ENCODE measurements around the gene SETD3. TPM values are rescaled to one million over a fixed set of nuclear protein-coding genes. Genes with fewer than 3 reads are reported as not detected.
A peak's percentile ranks its signal among the peaks of the same experiment; 100 is the strongest.

SETD3 gene
- total and polyA plus RNA-seq, 2 experiments from 2014 or later = 43.3 to 54.6 TPM

DNA sequence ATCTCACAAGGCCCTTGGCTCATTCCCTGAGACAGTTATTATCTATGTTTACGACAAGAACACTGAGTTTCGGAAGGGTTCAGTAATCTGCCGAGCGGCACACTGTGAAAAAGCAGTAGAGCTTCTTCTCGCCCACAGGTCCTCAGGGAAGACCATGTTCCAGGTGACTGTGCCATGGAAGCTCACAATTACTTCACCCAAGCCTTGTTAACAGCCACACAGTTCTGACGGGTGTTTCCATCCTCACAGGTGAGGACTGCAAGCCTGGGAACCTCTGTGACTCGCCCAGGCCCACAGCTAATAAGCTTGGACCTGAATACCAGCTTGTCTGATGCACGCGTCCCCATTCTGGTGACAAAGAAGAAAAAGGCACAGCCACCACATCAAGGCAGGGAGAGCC is 15.4 kb downstream of the SETD3 start:
- peaks cover 8% of the 10 kb centered on the region; the same call in 1 of the 2 replicates for H3F3A ChIP-seq (ENCODE audit: insufficient read depth)
- TF ChIP-seq EZH2 (IDR thresholded peaks at IDR 0.05; ENCODE audit: insufficient read depth, poor library complexity, severe bottlenecking) (no peak), EZH2phosphoT487 (IDR thresholded peaks at IDR 0.05; ENCODE audit: insufficient read depth, low read depth) (no peak)
- no peak overlapping the region for H3K9ac ChIP-seq
- H2AFZ ChIP-seq = no peak overlapping the region
- H3K79me2 ChIP-seq (ENCODE audit: insufficient read depth) = peaks cover 57% of the 10 kb centered on the region
- peaks cover 12% of the 10 kb centered on the region for H3K36me3 ChIP-seq (ENCODE audit: low read depth)
- H3K27ac ChIP-seq = no peak overlapping the region
- no peak overlapping the region for H3K4me3 ChIP-seq
- H3K4me2 ChIP-seq (ENCODE audit: unreplicated experiment) = no peak overlapping the region
- no peaks in the 10 kb centered on the region for H3K9me2 ChIP-seq (ENCODE audit: insufficient read depth)
- 97 to 99% methylated on average over 9 of the region's 9 CpGs for WGBS, 2 experiments (ENCODE audit: low coverage in 1 of 2, low lambda C conversion rate in 2 of 2, missing lambda C conversion rate in 2 of 2)
- DNase-seq = no peak
- H3K27me3 ChIP-seq (replicated peaks; ENCODE audit: insufficient read depth) = no peaks in the 10 kb centered on the region
- no peaks in the 10 kb centered on the region for H3K9me3 ChIP-seq (ENCODE audit: low read depth)
- no peaks in the 10 kb centered on the region for H4K20me1 ChIP-seq (ENCODE audit: insufficient read depth)
- in situ Hi-C loops (cut with MboI) = no loop called here
- no peaks in the 10 kb centered on the region for H3K4me1 ChIP-seq (ENCODE audit: insufficient read depth)

DNA sequence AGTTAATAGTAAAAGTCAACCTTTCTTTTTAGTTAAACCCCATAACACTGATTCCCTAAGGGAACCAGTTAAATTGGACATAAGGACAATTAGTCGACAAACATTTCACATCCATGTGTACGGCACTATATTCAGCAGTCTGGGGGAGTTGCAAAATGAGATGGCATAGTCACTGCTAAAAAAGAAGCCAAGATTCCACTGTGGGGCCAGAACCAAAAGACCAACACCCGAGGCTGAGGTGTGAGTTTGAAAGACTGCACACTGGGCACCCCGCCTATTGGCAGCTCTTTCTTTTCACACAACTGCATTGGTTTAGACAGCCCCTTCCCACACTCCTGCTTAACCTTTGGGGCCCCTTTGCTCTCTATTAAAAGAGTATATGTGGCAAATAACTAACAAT is 16.7 kb downstream of the SETD3 start:
- Histone ChIP-seq H3K9ac (no peak overlapping the region), H3K4me2 (ENCODE audit: unreplicated experiment) (no peak overlapping the region), H3K27ac (no peak overlapping the region), H3K9me2 (ENCODE audit: insufficient read depth) (no peaks in the 10 kb centered on the region), H3K4me1 (ENCODE audit: insufficient read depth) (no peaks in the 10 kb centered on the region), H3K36me3 (ENCODE audit: low read depth) (peaks cover 13% of the 10 kb centered on the region), H3K9me3 (ENCODE audit: low read depth) (no peaks in the 10 kb centered on the region), H3K27me3 (replicated peaks; ENCODE audit: insufficient read depth) (no peaks in the 10 kb centered on the region), H3K4me3 (no peak overlapping the region), H2AFZ (no peak overlapping the region), H3F3A (ENCODE audit: insufficient read depth) (peaks cover 8% of the 10 kb centered on the region; the same call in 1 of the 2 replicates), H3K79me2 (ENCODE audit: insufficient read depth) (peaks cover 44% of the 10 kb centered on the region), H4K20me1 (ENCODE audit: insufficient read depth) (no peaks in the 10 kb centered on the region)
- WGBS, 2 experiments (ENCODE audit: low coverage in 1 of 2, low lambda C conversion rate in 2 of 2, missing lambda C conversion rate in 2 of 2) = 84% methylated on average over 4 of the region's 4 CpGs
- DNase-seq = no peak
- TF ChIP-seq EZH2phosphoT487 (IDR thresholded peaks at IDR 0.05; ENCODE audit: insufficient read depth, low read depth) (no peak), EZH2 (IDR thresholded peaks at IDR 0.05; ENCODE audit: insufficient read depth, poor library complexity, severe bottlenecking) (no peak)
- in situ Hi-C loops (cut with MboI) = no loop called here

DNA sequence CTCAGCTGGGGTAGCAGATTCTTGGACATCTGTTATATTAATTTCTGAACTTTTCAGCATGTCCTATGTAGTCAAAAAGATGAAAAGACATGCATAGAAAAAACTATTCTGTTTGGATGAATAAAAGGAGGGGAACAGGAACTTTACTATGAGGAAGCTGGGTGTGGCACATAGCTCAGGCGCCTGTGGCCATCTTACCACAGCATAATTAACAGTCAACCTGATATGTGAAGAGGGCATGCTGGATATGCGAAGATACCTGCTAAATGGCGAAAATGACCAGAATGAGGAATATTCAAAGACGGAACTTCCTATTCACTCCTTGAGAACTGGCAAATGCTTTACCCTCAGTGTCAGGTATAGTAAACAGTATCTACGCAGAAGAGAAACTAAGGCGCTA is 18.4 kb downstream of the SETD3 start:
- Histone ChIP-seq H3K27ac (no peak overlapping the region), H3K9me2 (ENCODE audit: insufficient read depth) (no peaks in the 10 kb centered on the region), H3K27me3 (replicated peaks; ENCODE audit: insufficient read depth) (no peaks in the 10 kb centered on the region), H2AFZ (no peak overlapping the region), H3K4me3 (no peak overlapping the region), H3F3A (ENCODE audit: insufficient read depth) (peaks cover 8% of the 10 kb centered on the region; the same call in 1 of the 2 replicates), H3K4me1 (ENCODE audit: insufficient read depth) (no peaks in the 10 kb centered on the region), H3K4me2 (ENCODE audit: unreplicated experiment) (no peak overlapping the region), H3K9me3 (ENCODE audit: low read depth) (no peaks in the 10 kb centered on the region), H3K9ac (no peak overlapping the region), H3K79me2 (ENCODE audit: insufficient read depth) (peaks cover 32% of the 10 kb centered on the region), H3K36me3 (ENCODE audit: low read depth) (peaks cover 29% of the 10 kb centered on the region), H4K20me1 (ENCODE audit: insufficient read depth) (no peaks in the 10 kb centered on the region)
- no peak for DNase-seq
- TF ChIP-seq EZH2 (IDR thresholded peaks at IDR 0.05; ENCODE audit: insufficient read depth, poor library complexity, severe bottlenecking) (no peak), EZH2phosphoT487 (IDR thresholded peaks at IDR 0.05; ENCODE audit: insufficient read depth, low read depth) (no peak)
- WGBS, 2 experiments (ENCODE audit: low coverage in 1 of 2, low lambda C conversion rate in 2 of 2, missing lambda C conversion rate in 2 of 2) = 75 to 78% methylated on average over 6 of the region's 6 CpGs
- in situ Hi-C loops (cut with MboI) = no loop called here

DNA sequence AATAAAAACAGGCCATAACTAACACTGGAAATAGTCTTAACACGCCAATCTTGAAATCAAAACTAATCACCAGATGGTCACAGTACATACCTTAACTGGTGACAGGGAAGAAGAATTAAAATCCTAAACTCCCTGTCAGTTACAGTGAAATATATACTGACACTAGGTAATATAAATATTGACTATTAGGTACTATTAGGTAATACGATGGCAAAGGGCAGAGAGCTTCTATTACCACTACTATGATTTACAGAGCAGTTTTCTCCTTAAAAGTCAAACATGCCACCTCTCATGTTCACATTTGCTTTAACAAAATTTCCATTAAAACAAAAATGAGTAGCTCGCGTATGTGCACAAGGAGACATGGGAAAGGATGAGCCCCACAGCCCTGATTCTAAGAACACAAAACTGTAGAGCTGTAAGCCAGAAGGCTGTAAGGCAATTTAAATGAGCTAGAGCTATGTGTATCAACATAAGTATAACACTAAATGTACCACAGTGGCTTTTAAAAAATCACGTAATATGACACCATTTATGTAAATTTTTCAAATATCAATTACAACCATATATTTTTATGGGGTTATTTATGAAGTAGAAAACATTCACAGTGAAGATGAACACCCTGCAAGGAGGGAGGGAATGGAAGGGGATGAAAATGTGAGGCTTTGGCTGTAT is 19.1 kb downstream of the SETD3 start:
- no peaks in the 10 kb centered on the region for H4K20me1 ChIP-seq (ENCODE audit: insufficient read depth)
- H3K79me2 ChIP-seq (ENCODE audit: insufficient read depth) = peaks cover 26% of the 10 kb centered on the region
- peaks cover 35% of the 10 kb centered on the region for H3K36me3 ChIP-seq (ENCODE audit: low read depth)

More for the DNA sequence above, 19.1 kb downstream of the SETD3 start:
- H3K4me3 ChIP-seq = no peak overlapping the region
- no peak overlapping the region for H3K9ac ChIP-seq
- H3K9me2 ChIP-seq (ENCODE audit: insufficient read depth) = no peaks in the 10 kb centered on the region
- H3F3A ChIP-seq (ENCODE audit: insufficient read depth) = peaks cover 8% of the 10 kb centered on the region; the same call in 1 of the 2 replicates
- no peak for TF ChIP-seq EZH2phosphoT487 (IDR thresholded peaks at IDR 0.05; ENCODE audit: insufficient read depth, low read depth)
- TF ChIP-seq EZH2 (IDR thresholded peaks at IDR 0.05; ENCODE audit: insufficient read depth, poor library complexity, severe bottlenecking) = no peak
- H2AFZ ChIP-seq = no peak overlapping the region
- no peaks in the 10 kb centered on the region for H3K4me1 ChIP-seq (ENCODE audit: insufficient read depth)
- no peaks in the 10 kb centered on the region for H3K27me3 ChIP-seq (replicated peaks; ENCODE audit: insufficient read depth)
- no peak overlapping the region for H3K27ac ChIP-seq
- 90 to 92% methylated on average over 5 of the region's 5 CpGs for WGBS, 2 experiments (ENCODE audit: low coverage in 1 of 2, low lambda C conversion rate in 2 of 2, missing lambda C conversion rate in 2 of 2)
- DNase-seq = no peak
- H3K9me3 ChIP-seq (ENCODE audit: low read depth) = no peaks in the 10 kb centered on the region
- H3K4me2 ChIP-seq (ENCODE audit: unreplicated experiment) = peak overlapping the region; percentile 7
- in situ Hi-C loops (cut with MboI) = no loop called here

All from GM23248 (cell line).